HG02763 (cell line): ENCODE measurements around the gene BRD3.
"Not testable (repeated sequence)": the region's sequence is repeated elsewhere in the genome, so short reads cannot be mapped to it uniquely, and the experiment has no call there.

ENCODE experiments used
- ATAC-seq: cut with Tn5 transposase; IDR thresholded peaks from one replicate; pipeline ENCODE4 v1.9.1; 2021; ENCODE audit warnings: mild to moderate bottlenecking, moderate library complexity; ENCODE audit not compliant: unreplicated experiment

BRD3 gene

DNA sequence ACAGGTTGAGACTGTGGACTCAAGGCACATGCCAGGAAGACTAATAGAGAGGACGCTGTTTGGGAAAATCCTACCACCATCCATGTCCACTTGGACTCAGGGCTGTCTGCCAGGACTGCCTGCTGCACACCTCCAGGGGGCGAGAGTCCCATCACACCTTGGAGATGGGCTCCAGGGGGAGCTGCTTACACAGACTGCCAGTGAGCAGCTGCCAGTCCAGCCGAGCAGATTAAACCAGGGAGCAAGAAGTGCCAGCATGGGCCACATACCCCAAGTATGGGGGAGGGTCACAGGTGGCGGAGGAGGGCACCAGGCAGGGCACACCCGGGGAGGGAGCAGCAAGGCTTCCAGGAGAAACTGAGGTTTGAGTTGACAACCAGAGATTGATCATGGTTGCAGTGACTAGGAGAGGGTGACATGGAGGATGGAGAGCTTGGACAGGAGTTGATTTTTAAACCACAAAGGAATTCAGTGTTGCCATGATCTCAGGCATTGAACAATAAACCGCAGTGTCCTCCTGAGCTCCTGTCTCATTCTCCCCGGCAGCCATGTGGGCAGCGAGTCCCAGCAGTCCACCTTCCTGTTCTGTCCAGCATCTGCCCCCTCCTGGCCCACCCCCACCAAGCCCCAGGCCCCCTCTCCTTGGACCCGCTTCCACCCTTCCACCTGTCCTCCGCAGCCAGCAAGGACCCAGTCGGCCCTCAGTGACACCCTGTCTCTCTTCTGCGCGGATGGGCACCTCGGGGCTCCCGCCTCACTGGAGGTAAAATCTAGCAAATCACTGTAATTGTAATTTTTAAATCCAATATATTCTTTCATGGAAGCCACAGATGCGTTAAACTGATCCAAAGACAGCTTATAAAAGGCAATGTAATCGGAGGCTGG, 72.6 kb downstream of the BRD3 start:
- no peak for ATAC-seq

DNA sequence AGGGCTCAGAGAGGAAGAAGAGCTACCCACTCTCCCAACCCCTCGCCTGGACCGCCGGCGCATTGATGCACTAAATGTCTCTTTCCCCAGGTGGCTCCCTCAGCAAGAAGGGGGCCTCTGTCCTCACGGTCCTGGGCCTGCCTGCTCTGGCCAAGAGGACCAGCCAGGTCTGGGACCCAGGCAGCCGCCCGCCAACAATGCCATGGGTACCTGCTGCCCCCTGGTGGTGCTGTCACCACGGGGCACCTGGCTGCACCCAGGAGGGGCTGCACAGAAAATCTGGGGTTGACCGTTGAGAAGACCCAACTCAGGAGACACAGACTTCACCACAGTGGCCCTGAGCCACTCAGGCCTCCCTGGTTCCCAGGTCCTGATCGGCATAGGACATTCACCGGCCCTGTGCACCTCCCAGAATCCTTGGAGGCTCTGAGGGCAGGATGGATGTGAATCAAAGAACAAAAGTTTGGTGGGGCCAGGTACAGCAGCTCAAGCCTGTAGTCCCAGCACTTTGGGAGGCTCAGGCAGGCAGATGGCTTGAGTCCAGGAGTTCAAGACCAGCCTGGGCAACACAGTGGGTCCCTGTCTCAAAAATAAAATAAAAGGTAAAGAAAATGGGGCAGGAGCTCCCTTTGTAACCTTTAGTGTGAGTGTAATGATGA, 73.3 kb downstream of the BRD3 start:
- no peak for ATAC-seq

DNA sequence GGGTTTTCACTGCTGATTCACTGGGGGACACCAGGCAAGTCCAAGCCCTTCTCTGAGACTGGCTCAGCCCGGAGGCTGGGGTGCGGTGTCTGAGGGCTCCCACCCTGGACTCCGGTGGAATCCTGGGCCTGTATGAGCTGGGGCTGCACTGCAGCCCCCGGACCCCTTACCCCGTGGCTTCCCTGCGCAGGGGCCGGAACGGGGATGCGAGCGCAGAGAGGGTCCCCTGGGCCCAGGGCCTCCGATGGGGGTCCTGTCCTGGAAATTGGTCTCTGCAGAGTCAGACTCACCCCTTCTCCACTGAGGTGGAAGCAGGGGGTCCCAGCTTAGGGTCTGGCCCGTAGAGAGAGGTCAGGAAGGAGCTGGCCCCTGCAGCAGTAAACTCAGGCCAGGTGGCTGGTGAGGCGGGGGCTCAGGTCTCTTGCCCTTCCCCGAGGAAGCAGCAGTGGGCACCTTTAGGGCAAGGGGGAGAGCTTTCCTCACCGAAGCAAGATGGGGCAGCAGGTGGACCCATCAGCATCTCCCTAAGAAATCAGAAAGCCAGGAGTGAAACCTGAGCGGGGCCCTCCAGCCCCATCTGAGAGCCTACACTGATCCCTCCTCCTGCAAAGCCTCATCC, 74.1 kb downstream of the BRD3 start:
- no peak for ATAC-seq

DNA sequence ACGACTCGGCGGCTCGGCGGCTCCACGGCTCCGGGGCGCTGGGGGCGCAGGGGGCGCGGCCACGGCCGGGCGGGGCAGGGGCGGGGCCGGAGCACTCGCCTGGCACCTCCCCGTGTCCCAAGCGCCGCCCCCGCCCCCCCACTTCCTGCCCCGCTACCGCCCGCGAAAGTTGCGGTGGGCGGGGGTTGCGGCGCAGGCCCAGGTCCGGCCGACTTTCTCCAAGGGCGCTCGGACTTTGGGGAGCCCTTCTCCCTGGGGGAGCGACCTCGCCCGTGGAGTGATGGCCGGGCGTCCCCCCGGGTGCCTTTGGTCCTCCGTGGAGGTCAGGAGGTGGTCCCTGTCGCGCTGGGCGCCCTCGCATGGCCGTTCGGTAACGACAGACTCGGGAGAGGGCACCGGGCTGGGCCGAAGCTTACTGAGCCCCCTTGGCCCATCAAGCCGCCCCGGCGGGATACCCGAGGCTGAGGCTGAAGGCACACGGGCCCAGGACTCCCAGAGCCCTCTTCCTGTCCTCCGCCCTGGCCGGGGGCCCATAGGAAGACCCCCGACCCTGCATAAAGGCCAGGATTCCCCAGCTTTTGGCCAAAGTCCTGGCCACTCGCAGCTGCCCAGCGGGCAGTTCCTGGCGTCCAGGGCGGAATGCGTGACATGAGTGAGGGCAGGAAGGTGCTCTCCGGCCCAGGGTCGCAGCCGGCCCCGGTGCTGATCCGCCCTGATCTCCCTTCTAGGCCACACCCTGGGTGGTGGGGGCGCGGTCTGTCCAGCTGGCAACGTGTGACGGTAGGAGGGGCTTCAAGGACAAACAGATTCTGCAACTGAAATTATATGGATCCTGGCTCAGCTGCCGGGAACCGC, 74.8 kb downstream of the BRD3 start:
- ATAC-seq = peak; percentile 48

DNA sequence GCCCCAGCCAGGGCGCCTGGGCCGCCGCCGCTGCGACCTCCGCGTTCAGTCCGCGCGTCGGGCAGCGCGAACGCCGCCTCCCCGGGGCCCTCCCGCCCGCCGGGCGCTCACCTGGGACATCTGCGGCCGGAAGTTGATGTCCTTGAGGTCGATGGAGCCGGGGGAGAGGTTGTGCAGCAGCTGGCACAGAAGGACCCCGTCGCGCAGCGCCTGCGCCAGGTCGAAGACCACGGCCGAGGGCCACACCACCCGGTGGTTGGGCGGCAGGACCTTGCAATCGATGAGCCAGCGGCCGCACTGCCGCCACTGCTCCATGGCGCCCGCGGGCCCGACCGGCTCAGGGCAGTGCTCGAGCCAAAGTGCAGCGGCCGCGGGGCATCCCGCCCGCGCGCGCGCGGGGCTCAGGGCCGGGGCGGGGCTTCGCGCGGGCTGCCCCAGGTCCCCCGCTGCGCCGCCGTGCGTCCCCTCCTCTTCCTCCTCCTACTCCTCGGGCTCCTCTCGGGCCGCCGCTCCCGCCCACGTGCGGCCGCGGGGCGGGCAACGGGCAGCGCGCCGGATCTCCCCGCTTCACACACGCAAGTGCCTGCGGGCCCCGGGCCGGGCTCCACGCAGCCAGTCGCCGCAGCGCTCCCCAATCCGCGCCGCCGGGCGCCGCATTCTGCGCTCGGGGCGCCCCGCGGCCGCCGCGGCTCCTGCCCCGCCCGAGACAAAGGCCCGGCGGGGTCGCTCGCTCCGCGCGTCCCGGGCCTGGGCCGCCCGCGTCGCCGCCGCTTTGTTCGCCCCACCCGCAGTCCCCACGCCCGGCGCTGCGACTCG, 75.7 kb downstream of the BRD3 start, which contains the start of gene VAV2:
Gene VAV2 (minus strand): TSS at position 361 of the 816 bp plus-strand sequence. CDS start 46 bp downstream, at position 315.
- ATAC-seq = peak; percentile 51

- peak; percentile 3 for ATAC-seq
Observed at GRCh38 chr9:133991214-133991921, 76.5 kb downstream of the BRD3 start.

- ATAC-seq = no peak
Observed at GRCh38 chr9:133990366-133991213, 77.2 kb downstream of the BRD3 start.

DNA sequence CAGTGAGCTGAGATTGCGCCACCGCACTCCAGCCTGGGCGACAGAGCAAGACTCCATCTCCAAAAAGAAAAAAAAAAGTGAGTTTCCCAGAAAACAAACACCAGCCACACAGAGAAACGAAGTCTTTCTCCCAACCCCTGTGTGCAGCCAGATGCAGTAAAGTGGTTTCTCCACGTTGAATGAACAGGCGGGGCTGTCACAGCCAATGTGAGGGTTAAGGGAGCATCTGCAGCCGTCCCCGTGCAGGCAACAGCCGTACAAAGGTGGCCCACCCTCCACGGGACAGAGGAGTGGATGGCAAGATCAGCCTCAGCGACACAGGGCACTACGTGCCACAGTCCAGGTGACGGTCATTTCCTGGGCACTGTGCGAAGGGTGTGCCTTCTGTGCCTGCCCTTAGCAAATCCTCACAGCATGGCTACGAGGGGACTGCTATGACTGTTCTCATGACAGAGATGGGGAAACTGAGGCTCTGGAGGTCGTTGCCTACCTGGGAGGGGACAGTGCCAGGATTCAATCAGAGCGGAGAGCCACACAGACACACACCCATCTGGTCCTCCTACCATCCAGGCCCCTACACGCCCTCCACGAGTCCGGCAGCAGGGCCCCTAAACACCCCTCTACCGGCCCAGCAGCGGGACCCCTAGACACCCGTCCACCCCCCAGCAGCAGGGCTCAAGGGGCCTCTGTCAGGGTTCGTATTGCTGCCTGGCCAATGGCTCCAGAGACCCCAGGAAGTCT, 78.0 kb downstream of the BRD3 start:
- ATAC-seq = no peak

DNA sequence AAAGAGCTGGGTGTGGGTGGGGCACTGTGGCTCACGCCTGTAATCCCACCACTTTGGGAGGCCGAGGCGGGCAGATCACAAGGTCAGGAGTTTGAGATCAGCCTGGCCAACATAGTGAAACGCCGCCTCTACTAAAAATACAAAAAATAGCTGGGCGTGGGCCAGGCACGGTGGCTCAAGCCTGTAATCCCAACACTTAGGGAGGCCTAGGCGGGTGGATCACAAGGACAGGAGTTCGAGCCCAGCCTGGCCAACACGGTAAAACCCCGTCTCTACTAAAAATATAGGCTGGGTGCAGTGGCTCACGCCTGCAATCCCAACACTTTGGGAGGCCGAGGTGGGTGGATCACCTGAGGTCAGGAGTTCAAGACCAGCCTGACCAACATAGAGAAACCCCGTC, 79.1 kb downstream of the BRD3 start:
- not testable (repeated sequence) for ATAC-seq

DNA sequence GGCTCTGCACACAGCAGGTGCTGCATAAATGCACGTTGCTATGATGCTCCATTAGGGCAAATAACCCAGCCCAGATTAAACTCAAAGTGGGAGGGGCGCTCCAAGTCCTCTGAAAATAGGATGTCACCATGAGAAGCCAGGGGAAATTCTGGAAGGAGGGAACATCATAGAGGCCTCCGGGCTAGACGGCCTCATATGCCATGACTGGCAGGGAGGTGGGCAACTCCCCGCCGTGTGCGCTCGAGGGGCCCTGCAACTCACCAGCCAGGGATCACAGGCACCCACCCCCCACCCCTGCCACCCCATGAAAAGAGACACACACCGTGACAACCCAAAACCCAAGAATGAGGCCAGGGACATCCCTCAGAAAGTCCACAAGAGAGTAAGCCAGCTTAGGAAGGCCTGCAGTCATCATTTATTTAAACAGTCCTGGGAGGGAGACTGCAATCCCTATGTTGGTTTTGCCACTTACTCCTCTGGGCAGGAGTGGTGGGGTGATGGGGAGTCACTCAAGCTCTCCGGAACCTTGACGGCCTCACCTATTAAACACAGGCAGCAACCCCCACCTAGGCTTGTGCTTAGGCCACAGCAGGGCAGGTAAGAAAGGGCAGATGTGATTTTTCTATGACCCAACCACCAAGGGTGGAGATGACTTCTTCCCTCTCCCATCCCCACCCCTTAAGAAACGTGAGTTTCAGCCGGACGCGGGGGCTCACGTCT, 79.7 kb downstream of the BRD3 start:
- no peak for ATAC-seq

GRCh38 chr9:133987446-133987788, 80.4 kb downstream of the BRD3 start:
- ATAC-seq = no peak

DNA sequence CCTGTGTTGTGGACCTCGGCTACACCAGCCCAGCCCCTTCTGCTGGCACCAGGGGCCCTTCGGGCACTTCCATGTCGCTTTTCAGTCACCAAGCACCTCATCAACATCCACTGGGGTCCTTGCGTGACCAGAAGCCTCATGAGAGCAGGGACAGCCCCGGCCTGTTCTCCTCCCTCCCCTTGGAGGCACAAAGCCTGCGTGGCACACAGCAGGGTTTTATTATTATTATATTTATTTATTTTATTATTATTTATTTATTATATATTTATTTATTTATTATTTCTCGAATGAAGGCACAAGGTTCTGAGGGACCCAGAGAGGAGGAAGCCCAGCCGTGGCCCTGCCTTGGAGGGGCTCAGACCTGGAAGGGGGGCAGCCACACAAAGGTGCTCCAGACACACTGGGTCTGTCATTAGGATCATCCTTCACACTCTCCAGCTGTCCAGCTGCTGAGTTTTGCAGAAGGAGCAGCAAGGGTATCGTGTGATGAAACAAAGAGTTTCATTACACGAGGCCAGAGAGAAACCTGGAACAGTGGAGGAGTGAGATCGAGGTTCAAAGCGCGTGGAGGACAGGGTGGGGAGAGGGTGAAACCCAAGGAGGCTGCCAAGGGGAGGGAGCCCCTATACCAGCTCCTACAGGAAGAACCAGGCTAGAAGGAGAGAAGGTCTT, 80.9 kb downstream of the BRD3 start:
- ATAC-seq = no peak

DNA sequence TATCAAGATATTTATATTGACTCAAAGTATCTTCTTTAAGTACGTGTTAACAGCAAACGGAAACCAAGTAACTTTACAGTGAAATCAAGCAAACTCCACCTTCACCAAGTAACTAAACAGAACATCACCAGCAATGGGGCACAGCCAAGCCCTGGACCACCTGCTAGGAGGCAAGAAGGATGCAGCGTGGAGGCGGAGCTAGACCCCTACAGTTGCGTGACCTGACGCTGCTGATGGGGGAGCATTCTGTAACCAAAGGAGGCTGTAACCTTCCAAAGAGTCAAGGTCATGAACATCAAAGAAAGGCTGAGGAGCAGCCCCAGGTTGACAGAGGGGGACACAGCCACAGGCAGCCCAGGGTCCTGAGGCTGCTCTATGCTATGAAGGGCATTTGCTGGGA, 81.8 kb downstream of the BRD3 start:
- ATAC-seq = no peak

DNA sequence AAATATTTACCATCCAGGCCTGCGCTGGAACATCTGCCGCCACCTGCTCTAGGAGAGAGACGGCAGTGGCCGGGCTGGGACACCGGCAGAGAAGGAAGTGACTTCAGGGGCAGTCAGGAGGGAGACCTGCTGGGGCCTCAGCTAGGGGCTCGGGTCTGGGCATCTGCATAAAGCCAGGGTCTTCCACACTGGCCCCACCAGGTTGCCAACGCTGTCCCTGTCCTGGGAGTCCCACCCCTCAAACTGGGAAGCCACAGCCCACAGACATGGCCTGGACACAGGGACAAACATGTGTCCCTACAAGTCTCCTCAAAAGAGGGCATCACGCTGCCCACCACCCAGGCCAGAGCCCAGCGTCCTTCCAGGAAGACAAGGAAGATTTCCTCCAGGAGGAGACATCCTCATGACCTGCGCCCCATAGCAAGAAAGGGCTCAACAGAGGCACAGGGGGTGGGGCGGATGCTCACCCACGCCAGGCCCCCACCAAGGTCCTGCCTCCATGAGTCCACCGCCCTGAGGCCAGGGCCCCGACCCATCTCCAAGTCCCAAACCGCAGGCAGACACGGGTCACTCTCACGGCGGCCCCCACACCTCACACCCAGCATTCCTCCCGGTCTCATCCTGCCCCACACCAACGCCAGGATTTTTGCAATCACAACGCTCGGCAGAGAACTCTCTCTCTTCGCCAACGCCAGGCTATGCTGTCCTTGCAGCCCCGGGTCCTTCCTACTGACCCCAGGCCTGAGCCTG, 84.7 kb downstream of the BRD3 start:
- ATAC-seq = no peak

GRCh38 chr9:133981958-133982681, 85.7 kb downstream of the BRD3 start:
- ATAC-seq = no peak
